ENCODE results near the gene SCYGR7. TPM values are rescaled to one million over a fixed set of nuclear protein-coding genes. Genes with fewer than 3 reads are reported as not detected.
"Not testable (repeated sequence)": the region's sequence is repeated elsewhere in the genome, so short reads cannot be mapped to it uniquely, and the experiment has no call there.

Gene SCYGR7, protein sequence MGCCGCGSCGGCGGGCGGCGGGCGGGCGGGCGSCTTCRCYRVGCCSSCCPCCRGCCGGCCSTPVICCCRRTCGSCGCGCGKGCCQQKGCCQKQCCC
- polyA plus RNA-seq (ENCODE audit: insufficient read length) = not detected
- long read RNA-seq, donor 1 = 0 reads
- long read RNA-seq, donor 2 = 0 reads
- long read RNA-seq, donor 3 = 0 reads
- long read RNA-seq, donor 4 = 0 reads
- long read RNA-seq, donor 5 = 0 reads
- long read RNA-seq, donor 6 = 0 reads
- long read RNA-seq, donor 7 = 0 reads
- long read RNA-seq, donor 8 = 0 reads

- no peak for DNase-seq
Measured at GRCh38 chr2:227728035-227728434, at the start of gene SCYGR7. Gene SCYGR7, plus strand, starts transcription at chr2:227728335. Its CDS starts 0 bp downstream, at chr2:227728335.

GRCh38 chr2:227684258-227684657 lies 43.9 kb upstream of the SCYGR7 start:
- no peak for DNase-seq

- DNase-seq = no peak
Measured at GRCh38 chr2:227687189-227687588, 40.9 kb upstream of the SCYGR7 start.

DNA sequence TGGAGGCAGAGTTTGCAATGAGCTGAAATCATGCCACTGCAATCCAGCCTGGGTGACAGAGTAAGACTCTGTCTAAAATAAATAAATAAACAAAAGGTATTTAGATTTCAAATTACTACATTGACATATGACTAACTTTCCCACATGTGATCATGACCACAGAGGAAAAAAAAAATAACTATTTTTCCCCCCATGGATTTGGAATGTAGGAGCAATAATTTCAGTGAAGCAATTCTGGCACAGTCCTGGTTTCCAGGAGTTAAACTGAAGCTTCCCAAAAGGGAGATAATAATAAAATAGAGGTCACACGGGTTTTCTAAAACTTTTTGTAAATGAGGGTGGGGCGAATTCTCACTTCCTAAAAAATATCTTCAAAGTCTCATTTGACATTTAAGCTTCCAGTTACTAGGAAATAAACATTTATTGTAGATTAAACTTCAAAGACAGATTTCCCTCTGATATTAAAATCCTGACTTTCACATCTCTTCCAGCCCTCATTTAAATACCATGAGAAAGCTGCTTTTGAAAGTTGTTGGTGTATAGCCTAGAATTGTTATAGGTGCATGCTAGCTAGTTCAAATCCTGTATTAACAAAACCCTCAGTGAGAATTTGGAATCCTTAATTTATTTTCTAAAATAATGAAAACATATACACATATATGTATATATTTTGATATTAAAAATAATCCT lies 31.0 kb upstream of the SCYGR7 start:
- no peak for DNase-seq

DNA sequence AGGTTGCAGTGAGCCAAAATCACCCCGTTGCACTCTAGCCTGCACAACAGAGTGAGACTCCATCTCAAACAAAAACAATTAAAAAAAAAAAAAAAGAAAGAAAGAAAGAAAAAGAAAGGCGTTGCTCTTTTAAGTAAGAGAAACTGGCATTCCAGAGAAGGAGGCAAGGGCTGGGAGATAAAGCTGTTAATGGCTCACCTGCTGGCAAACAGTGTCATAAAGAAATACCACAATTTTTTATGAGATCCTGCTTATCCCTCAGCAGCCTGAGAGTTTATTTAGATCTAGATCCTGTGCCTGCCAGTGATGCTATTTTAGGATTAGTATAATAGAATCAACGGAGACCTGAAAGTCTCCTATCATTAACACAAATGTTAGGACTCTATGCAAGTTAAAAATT lies 26.6 kb upstream of the SCYGR7 start:
- DNase-seq = no peak

DNA sequence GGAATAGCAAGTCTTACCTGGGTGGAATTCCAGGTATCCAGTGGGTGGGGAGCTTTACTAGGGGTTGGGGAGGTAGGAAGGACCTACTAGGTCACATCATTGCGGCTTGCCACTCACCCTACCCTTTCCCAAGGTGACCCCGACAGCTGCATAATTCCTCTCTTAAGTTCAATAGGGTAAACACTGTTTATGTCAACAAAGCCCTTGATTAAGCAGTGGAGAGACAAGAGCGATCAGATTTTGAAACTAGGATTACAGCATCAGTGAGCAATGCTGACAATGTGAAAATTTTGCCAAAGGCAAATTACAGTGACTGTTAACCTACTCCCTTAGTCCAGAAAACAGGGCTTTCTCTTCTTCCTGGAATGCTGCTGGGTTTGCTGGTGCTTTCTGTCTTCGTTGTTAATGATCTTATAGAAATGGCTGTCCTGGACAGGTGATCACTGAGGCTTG lies 24.8 kb upstream of the SCYGR7 start:
- DNase-seq = no peak

DNA sequence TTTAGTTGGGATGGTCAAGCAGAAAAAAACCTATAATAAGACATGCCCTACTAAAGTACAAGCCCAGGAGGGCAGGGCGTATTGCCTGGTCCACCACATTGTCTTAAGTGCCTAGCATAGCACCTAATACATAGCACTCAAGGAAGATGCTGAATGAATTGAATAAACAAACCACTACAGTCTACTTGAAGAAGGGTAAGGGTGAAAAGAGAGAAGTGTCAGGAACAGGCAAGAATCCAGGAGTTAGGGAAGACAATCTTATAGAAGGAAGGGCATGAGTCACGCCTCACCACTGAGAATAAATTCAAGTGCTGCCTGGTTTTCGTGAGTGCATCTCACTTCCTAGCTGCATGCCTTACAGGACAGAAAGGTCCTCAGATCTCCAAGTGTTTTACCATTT lies 24.2 kb upstream of the SCYGR7 start:
- no peak for DNase-seq

DNA sequence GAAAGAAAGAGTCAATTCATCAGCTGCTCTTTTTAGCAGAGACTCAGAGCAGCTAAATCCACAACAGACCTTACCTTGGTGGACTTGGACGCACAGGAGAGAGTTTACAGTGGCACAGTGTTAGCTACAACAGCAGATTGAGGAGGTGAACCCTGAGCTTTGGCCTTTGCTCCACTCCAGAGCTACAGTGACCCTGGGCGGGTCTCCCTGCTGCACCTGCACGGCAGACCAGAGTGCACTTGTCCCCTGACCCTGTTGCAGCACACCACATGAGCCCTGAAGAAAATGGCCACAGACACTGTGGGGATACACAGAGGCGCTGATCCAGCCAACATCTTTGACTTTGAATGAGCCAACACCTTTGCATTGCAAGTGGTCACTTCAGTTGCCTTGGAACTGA lies 21.3 kb upstream of the SCYGR7 start:
- no peak for DNase-seq

DNA sequence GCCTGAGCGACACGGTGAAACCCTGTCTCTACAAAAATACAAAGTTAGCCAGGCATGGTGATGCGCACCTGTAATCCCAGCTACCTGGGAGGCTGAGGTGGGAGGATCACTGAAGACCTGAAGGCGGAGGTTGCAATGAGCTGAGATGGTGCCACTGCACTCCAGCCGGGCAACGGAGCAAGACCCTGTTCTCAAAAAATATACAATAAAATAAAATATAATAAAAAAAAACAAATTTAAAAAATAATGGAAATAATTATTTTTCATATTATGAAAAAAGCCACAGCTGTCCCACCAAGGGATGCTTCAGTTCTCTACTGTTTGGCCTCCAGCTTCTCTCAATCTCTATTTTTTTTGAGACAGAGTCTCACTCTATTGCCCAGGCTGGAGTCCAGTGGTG lies 20.7 kb upstream of the SCYGR7 start:
- no peak for DNase-seq

DNA sequence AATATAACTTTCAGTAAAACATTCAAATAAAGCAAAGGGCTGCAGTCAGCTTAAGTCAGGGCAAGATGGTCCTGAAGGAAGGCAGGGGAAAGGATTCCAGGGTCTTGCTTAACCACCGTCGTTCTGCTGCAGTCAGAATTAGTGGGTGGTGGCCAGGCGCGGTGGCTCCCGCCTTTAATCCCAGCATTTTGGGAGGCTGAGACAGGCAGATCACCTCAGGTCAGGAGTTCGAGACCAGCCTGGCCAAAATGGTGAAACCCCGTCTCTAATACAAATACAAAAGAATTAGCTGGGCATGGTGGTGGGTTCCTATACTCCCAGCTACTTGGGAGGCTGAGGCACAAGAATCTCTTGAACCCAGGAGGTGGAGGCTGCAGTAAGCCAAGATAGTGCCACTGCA lies 17.1 kb upstream of the SCYGR7 start:
- DNase-seq = no peak

- DNase-seq = no peak
Measured at GRCh38 chr2:227713291-227713690, 14.8 kb upstream of the SCYGR7 start.

- DNase-seq = no peak
Measured at GRCh38 chr2:227716501-227716900, 11.6 kb upstream of the SCYGR7 start.

- peak; percentile 75 for DNase-seq
Measured at GRCh38 chr2:227717687-227718567, 10.2 kb upstream of the SCYGR7 start, which contains the start of gene SLC19A3. Gene SLC19A3, minus strand, starts transcription at chr2:227718028. Its CDS starts 15,710 bp downstream, at chr2:227702318.

GRCh38 chr2:227719641-227720040 lies 8.5 kb upstream of the SCYGR7 start:
- no peak for DNase-seq

GRCh38 chr2:227720680-227721079 lies 7.5 kb upstream of the SCYGR7 start:
- no peak for DNase-seq

- DNase-seq = not testable (repeated sequence)
Measured at GRCh38 chr2:227722821-227723220, 5.3 kb upstream of the SCYGR7 start.

GRCh38 chr2:227724394-227725039 lies 3.6 kb upstream of the SCYGR7 start, which contains the start of gene SCYGR6:
Gene SCYGR6, minus strand, starts transcription at chr2:227724757. Its CDS starts 0 bp downstream, at chr2:227724757.
- no peak for DNase-seq

- no peak for DNase-seq
Measured at GRCh38 chr2:227739351-227739750, 11.2 kb downstream of the SCYGR7 start.

DNA sequence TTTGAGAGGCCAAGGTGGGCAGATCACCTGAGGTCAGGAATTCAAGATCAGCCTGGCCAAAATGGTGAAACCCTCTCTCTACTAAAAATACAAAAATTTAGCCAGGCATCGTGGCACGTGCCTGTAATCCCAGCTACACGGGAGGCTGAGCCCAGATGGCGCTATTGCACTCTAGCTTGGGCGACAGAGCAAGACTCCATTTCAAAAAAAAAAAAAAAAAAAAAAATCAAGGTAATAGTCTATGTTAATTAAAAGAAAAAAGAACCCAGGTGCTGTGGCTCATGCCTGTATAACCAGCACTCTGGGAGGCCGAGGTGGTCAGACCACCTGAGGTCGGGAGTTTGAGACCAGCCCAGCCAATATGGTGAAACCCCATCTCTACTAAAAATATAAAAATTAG lies 12.6 kb downstream of the SCYGR7 start:
- not testable (repeated sequence) for DNase-seq

GRCh38 chr2:227745594-227745993 lies 17.5 kb downstream of the SCYGR7 start, which contains the start of gene SCYGR8:
Gene SCYGR8, plus strand, starts transcription at chr2:227745894. Its CDS starts 0 bp downstream, at chr2:227745894.
- DNase-seq = no peak

DNA sequence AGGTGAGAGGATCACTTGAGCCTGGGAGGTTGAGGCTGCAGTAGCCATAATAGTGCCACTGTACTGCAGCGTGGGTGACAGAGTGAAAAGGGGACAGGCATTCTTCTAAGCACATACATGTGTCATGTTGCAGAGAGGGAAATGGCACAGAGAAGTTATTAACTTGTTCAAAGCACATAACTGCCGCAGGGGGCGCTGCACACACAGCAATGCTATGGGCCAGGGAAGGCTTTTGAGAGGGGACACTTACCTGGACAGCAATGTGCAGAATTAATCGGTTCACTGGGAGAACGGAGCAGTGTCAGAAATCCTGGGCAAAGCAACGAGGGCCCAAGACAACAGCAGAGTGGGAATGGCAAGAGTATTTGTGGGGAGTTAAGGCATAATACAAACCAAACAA lies 19.9 kb downstream of the SCYGR7 start:
- DNase-seq = no peak

DNA sequence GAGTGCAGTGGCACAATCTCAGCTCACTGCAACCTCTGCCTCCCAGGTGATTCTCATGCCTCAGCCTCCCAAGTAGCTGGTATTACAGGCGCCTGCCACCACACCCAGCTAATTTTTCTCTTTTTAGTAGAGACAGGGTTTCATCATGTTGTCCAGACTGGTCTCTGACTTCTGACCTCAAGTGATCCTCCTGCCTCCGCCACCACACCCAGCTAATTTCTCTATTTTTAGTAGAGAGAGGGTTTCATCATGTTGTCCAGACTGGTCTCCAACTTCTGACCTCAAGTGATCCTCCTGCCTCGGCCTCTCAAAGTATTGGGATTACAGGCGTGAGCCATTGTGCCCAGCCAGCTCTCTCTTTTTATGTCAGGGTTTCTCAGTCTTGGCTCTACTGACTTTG lies 28.1 kb downstream of the SCYGR7 start:
- DNase-seq = not testable (repeated sequence)

All from left kidney (tissue), 8 donors.